Heart right ventricle (tissue), 16 donors: Measurements from ENCODE around the gene ZIC1. TPM values are rescaled to one million over a fixed set of nuclear protein-coding genes. Genes with fewer than 3 reads are reported as not detected.

Source experiments
- ATAC-seq, 8 donors: fragments of 200-7000 bp; cut with Tn5 transposase; one replicate each; pipeline ENCODE4 v1.9.1; 2020; ENCODE audit warnings: mild to moderate bottlenecking in 8 of 8, moderate library complexity in 8 of 8, moderate number of reproducible peaks in 1 of 8
- DNase-seq, 2 donors: peaks; one replicate each; pipeline ENCODE4 v3.0.0-alpha.2; 2020
- H3K27ac ChIP-seq, 10 donors: fragments of 200-600 bp; sonication (generic) in 2 of 10; one replicate each; pipeline versions ENCODE4 v1.5.0 to v1.8.0; 2020 to 2022; ENCODE audit warnings: mild to moderate bottlenecking in 3 of 10
- H3K27me3 ChIP-seq, 7 donors: fragments of 200-600 bp; one replicate each; pipeline ENCODE4 v1.8.0; 2021 to 2022; ENCODE audit warnings: mild to moderate bottlenecking in 2 of 7
- H3K36me3 ChIP-seq, 9 donors: fragments of 200-600 bp; sonication (generic) in 1 of 9; one replicate each; pipeline versions ENCODE4 v1.5.0 to v1.8.0; 2020 to 2022; ENCODE audit warnings: mild to moderate bottlenecking in 2 of 9
- H3K4me1 ChIP-seq, 9 donors: fragments of 200-600 bp; sonication (generic) in 1 of 9; one replicate each; pipeline versions ENCODE4 v1.5.0 to v1.8.0; 2020 to 2022; ENCODE audit warnings: mild to moderate bottlenecking in 4 of 9
- H3K4me3 ChIP-seq, 10 donors: fragments of 200-600 bp; sonication (generic) in 2 of 10; one replicate each; pipeline versions ENCODE4 v1.5.0 to v1.8.0; 2020 to 2022; ENCODE audit warnings: mild to moderate bottlenecking in 7 of 10, moderate library complexity in 2 of 10
- H3K9me3 ChIP-seq, 11 donors: fragments of 200-600 bp in 10 of 11; sonication (generic) in 2 of 11; one replicate each; pipeline versions ENCODE4 v1.5.0 to v1.8.0; 2013 to 2022; ENCODE audit warnings: mild to moderate bottlenecking in 2 of 11, control low read depth in 1 of 11, moderate library complexity in 1 of 11
- WGBS, 2 donors: extraction: QIAGEN DNeasy Blood & Tissue Kit; methylation state at CpG; one replicate each; pipeline ENCODE4 v1.1.7; 2013; ENCODE audit warnings: inconsistent platforms in 1 of 2; 5-methylcytosine and 5-hydroxymethylcytosine counted together
- intact Hi-C, 10 donors: fragments of 100-400 bp; cut with DNase I; formaldehyde crosslinking; loops; one replicate each; pipeline versions ENCODE4 v1.11.1 to v1.14.2; 2022
- polyA plus RNA-seq, 2 donors: library from polyadenylated mRNA; stranded (reverse); fragments of 200-250 nt; gene quantifications; one replicate each; pipeline ENCODE4 v1.2.3, GENCODE V29; 2013
- total RNA-seq, 10 donors: library from RNA; stranded (reverse); fragmentation: NEBNext Ultra II Directional in 3 of 10; extraction: Animal tissue kit (Norgen Biotek cat#: 25700) in 3 of 10; gene quantifications; one replicate each; pipeline versions ENCODE4 v1.2.1 to v1.2.4, GENCODE V29; 2021 to 2023
- TF ChIP-seq, protein P1 (sequence below), 9 donors: fragments of 200-600 bp; sonication (generic) in 2 of 9; IDR thresholded peaks; one replicate each; pipeline versions ENCODE4 v1.5.0 to v1.8.0; 2021 to 2022; ENCODE audit warnings: antibody characterized with exemption in 9 of 9, mild to moderate bottlenecking in 5 of 9, moderate library complexity in 1 of 9
- donor health status: Arrhythmogenic right ventricular cardiomyopathy.
- donor health status: ischemic (EF 13 %, LVEDD 7.1; RV severe dilation, severe dysfunction).
- donor health status: healthy with polysubstance abuse.
- donor health status: DM: no; HTN: yes; CAD: no.
- donor health status: DM: no; HTN: no; CAD: no.
- donor health status: ischemic (EF 25% LVEDD 6.9; RV normal size, moderate dysfunction).
- donor health status: ischemic (EF 25% LVEDD 5.7; RV mildly dilated, moderate dysfunction).
- donor health status: healthy.
- donor health status: DM: yes; HTN: yes; CAD: no.
- donor health status: Ischemic cardiomyopathy.
- donor health status: ischemic (EF 35%, LVEDD 5.7; RV mildly dilated, moderate dysfunction).
- donor health status: nonischemic (EF 11% LVEDD 7.7; RV severe dilation, severe dysfunction).
- donor health status: DM: yes; HTN: yes; CAD: no.
- donor health status: PGD.
- donor health status: ischemic (EF 29% LVEDD 5.4; RV normal size, mild dysfunction).
- donor health status: nonischemic (EF 23%, LVEDD 6.1; RV moderate dilation, normal function).

The ZIC1 gene
- total and polyA plus RNA-seq, 12 donors = not detected

DNA sequence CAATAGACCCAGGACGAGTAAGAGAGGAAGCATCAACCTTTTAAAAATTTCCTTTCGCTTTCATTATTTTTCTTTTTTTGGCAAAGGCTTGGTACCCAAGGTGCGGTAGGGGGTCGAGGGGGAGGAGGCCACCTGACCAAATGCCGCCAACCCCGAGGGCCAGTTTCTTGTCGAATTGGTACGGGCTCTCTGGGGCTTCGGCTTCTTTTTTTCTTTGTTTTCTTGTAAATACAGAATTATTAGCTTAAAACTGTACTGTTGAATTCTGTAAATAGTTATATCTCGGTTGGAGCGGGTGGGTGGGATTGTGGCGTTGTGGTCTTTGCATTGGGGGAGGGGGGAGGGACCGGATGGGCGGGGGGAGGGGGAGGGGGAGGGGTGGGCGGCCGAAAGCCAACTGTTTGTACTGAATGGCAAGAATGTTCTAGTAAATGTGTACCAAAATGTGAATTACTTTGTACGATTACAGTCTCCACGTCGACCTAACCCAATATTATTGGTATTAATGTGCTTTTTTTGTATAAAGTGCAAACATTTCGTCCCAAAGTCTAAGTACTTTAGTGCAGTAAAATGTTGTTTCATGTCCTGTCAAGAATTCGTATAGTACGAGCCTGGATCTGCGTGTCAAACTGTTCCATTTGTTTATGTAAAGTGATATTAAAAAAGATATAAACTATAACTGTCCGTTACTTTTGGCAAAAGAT lies 4.7 kb downstream of the ZIC1 start:
- Histone ChIP-seq H3K36me3 (no peaks in the 10 kb centered on the region), H3K9me3 (peaks cover 0 to 2% (median 0%) of the 10 kb centered on the region in 11 donors), H3K4me3 (peak overlapping the region in 8 of 10 donors; percentile 2 to 31 (median 20)), H3K4me1 (peaks cover 0 to 52% (median 33%) of the 10 kb centered on the region in 9 donors), H3K27ac (no peak overlapping the region), H3K27me3 (peaks cover 32 to 100% (median 99%) of the 10 kb centered on the region in 7 donors)
- DNase-seq = no peak
- ATAC-seq = no peak
- TF ChIP-seq, protein P1, sequence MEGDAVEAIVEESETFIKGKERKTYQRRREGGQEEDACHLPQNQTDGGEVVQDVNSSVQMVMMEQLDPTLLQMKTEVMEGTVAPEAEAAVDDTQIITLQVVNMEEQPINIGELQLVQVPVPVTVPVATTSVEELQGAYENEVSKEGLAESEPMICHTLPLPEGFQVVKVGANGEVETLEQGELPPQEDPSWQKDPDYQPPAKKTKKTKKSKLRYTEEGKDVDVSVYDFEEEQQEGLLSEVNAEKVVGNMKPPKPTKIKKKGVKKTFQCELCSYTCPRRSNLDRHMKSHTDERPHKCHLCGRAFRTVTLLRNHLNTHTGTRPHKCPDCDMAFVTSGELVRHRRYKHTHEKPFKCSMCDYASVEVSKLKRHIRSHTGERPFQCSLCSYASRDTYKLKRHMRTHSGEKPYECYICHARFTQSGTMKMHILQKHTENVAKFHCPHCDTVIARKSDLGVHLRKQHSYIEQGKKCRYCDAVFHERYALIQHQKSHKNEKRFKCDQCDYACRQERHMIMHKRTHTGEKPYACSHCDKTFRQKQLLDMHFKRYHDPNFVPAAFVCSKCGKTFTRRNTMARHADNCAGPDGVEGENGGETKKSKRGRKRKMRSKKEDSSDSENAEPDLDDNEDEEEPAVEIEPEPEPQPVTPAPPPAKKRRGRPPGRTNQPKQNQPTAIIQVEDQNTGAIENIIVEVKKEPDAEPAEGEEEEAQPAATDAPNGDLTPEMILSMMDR (IDR thresholded peaks at IDR 0.05) = no peak
- 6 to 7% methylated on average over 22 to 24 of the region's 24 CpGs for WGBS, 2 donors
- intact Hi-C loops = no loop called here

DNA sequence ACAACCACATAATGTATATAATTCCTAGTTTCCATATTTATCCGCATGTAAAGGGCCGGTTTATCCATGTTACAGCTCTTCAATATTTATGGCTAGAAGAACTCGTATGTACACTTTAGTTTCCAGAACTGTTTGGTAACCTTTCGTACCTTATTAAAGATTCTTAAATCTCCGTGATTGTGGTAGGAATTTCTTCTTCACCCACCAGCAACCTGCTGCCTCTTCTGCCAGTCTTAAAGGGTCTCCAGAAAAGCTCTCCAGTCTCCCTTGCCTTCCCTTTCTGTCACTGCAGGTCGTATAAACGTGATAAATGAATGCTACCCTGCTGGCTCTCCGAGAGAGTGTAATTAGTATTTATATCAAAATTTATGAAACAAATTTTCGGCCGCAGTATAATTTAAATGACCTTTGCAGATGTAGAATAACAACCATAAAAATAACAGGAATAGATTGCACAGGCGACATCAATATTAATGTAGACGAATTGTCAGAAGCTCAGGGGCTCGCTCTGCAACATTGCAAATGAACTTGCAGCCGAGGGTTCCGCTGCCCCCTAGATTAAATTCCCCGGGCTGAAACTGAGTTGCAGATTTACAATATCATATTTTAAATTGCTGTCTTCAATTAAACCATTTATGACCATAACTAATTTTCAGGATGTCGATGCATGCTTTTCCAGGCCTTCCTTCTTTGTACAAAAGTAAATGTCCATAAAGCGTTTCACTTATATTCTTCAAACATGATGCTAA lies 5.4 kb downstream of the ZIC1 start:
- H3K4me3 ChIP-seq = no peak overlapping the region
- H3K27ac ChIP-seq = no peak overlapping the region
- no peak for ATAC-seq
- no peak for DNase-seq
- H3K27me3 ChIP-seq = peaks cover 35 to 100% (median 99%) of the 10 kb centered on the region in 7 donors
- intact Hi-C loops = no loop called here
- TF ChIP-seq, protein P1 (IDR thresholded peaks at IDR 0.05) = no peak
- 11 to 19% methylated on average over 18 of the region's 18 CpGs for WGBS, 2 donors
- peaks cover 0 to 2% (median 0%) of the 10 kb centered on the region in 11 donors for H3K9me3 ChIP-seq
- H3K4me1 ChIP-seq = peaks cover 4 to 52% (median 33%) of the 10 kb centered on the region in 9 donors
- H3K36me3 ChIP-seq = no peaks in the 10 kb centered on the region

DNA sequence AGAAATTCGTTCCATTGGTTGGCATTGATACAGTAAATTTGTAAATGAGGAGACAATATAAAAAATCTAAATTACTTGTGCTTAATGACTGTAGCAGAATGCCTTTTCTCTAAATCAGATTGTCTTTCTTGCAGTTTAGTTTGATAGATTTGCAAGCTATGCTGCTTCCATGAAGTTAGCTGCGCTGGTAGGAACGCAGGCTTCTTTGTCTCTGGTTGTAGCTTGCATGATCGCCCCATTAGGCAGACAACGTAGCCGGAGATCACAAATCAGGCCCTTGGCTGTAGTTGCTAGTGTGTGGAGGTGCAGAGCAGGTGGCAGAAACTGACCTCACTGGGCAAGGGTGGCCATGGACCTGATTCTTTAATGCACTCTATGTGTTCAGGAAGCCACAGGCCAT lies 6.1 kb downstream of the ZIC1 start:
- 11% methylated on average over 6 of the region's 6 CpGs for WGBS, 2 donors
- Histone ChIP-seq H3K36me3 (no peaks in the 10 kb centered on the region), H3K4me3 (no peak overlapping the region), H3K4me1 (peaks cover 4 to 45% (median 27%) of the 10 kb centered on the region in 9 donors), H3K27me3 (peaks cover 32 to 100% (median 99%) of the 10 kb centered on the region in 7 donors), H3K27ac (no peak overlapping the region), H3K9me3 (peaks cover 0 to 2% (median 0%) of the 10 kb centered on the region in 11 donors)
- TF ChIP-seq, protein P1 (IDR thresholded peaks at IDR 0.05) = no peak
- DNase-seq (no peak), ATAC-seq (no peak)
- intact Hi-C loops = no loop called here

GRCh38 chr3:147415874-147416273 lies 6.7 kb downstream of the ZIC1 start:
- Histone ChIP-seq H3K27me3 (peaks cover 32 to 100% (median 99%) of the 10 kb centered on the region in 7 donors), H3K4me3 (no peak overlapping the region), H3K36me3 (no peaks in the 10 kb centered on the region), H3K4me1 (peaks cover 4 to 39% (median 22%) of the 10 kb centered on the region in 9 donors), H3K27ac (no peak overlapping the region), H3K9me3 (peaks cover 0 to 2% (median 0%) of the 10 kb centered on the region in 11 donors)
- TF ChIP-seq, protein P1 (IDR thresholded peaks at IDR 0.05) = no peak
- 5 to 10% methylated on average over 2 of the region's 2 CpGs for WGBS, 2 donors
- no peak for DNase-seq
- no peak for ATAC-seq
- intact Hi-C loops = no loop called here
